ENCODE data around the gene RBM38.

The RBM38 gene

DNA sequence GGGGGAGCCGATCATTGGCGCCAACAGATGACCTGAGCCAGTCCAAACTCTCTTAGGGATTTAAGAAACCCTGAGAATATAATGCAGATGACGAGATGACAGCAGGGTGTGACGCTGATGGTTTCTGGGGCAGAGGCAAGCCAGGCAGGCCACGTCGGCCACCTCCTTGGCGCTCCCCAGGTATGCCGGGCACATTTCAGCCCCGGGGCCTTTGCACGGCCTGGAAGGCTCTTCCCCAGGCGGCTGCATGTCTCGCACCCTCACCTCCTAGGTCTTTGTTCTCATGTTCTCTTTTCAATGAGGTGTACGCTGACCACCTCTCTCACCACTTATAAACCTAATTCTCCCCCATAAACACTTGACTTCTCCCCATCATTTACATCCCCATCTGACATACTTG, 64.9 kb downstream of the RBM38 start:
- Histone ChIP-seq H3K4me1 (ENCODE audit: insufficient read depth, low read length, poor library complexity, severe bottlenecking) (peaks cover 40% of the 10 kb centered on the region), H3K9ac (ENCODE audit: low read depth, low read length, poor library complexity, severe bottlenecking) (no peak overlapping the region), H3K27me3 (ENCODE audit: insufficient read depth, low read length, poor library complexity, severe bottlenecking) (no peaks in the 10 kb centered on the region), H3K9me2 (replicated peaks; ENCODE audit: low read depth, low read length) (no peaks in the 10 kb centered on the region), H3F3A (ENCODE audit: low read depth) (peaks cover 7% of the 10 kb centered on the region; the same call in 1 of the 2 replicates), H3K79me2 (ENCODE audit: insufficient read depth, low read length) (no peaks in the 10 kb centered on the region), H3K9me3 (ENCODE audit: insufficient read depth, low read depth, low read length) (no peaks in the 10 kb centered on the region), H3K4me2 (ENCODE audit: low read depth, low read length, poor library complexity, severe bottlenecking) (no peak overlapping the region), H3K4me3 (ENCODE audit: low read length, poor library complexity, severe bottlenecking) (no peak overlapping the region), H4K20me1 (ENCODE audit: insufficient read depth, low read length, poor library complexity, severe bottlenecking) (no peaks in the 10 kb centered on the region), H3K36me3 (ENCODE audit: insufficient read depth, low read length) (no peaks in the 10 kb centered on the region), H2AFZ (ENCODE audit: low read length) (no peak overlapping the region)
- TF ChIP-seq EZH2phosphoT487 (IDR thresholded peaks at IDR 0.05; ENCODE audit: borderline replicate concordance) = no peak
- TF ChIP-seq, protein P1, sequence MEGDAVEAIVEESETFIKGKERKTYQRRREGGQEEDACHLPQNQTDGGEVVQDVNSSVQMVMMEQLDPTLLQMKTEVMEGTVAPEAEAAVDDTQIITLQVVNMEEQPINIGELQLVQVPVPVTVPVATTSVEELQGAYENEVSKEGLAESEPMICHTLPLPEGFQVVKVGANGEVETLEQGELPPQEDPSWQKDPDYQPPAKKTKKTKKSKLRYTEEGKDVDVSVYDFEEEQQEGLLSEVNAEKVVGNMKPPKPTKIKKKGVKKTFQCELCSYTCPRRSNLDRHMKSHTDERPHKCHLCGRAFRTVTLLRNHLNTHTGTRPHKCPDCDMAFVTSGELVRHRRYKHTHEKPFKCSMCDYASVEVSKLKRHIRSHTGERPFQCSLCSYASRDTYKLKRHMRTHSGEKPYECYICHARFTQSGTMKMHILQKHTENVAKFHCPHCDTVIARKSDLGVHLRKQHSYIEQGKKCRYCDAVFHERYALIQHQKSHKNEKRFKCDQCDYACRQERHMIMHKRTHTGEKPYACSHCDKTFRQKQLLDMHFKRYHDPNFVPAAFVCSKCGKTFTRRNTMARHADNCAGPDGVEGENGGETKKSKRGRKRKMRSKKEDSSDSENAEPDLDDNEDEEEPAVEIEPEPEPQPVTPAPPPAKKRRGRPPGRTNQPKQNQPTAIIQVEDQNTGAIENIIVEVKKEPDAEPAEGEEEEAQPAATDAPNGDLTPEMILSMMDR (conservative IDR thresholded peaks at IDR 0.05; ENCODE audit: low read length) = no peak

DNA sequence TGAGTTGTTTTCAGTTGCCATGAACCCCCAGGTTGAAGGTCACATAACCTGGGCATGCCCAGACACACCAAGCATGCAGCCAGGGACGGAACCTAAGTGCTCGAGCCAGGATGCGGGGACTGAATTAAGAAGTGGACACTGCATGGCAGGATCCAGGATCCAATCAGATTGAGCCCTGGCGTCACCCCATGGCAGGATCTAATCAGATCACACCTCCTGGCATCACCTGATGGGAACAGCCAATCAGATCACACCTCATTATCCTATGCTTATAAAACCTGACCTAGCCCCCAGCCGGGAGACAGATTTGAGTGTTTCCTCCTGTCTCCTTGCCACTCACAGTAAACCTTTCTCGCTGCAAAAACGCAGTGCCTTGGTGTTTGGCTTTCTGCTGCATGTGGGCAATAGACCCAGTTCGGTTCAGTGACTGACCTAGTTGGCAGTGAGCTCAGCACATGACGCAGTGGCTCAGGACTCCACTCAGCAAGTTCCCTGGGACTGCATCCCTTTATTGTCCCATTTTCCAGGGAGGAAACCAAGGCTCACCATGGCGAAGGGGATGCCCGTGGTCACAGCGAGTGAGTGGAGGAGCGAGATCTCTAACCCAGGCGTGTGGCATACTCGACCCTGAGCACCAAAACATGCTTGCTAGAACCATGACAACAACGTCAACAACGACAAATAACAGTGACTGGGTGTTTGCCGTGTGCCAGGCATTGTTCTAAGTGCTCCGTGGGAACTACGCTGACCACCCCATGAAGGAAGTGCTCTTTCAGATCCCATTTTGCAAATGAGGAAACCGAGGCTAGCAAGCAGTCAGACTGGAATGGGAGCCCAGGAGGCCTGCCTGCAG, 66.3 kb downstream of the RBM38 start:
- Histone ChIP-seq H3K27me3 (ENCODE audit: insufficient read depth, low read length, poor library complexity, severe bottlenecking) (no peaks in the 10 kb centered on the region), H3K79me2 (ENCODE audit: insufficient read depth, low read length) (no peaks in the 10 kb centered on the region), H3K4me1 (ENCODE audit: insufficient read depth, low read length, poor library complexity, severe bottlenecking) (peaks cover 26% of the 10 kb centered on the region), H3K9me3 (ENCODE audit: insufficient read depth, low read depth, low read length) (no peaks in the 10 kb centered on the region), H3K4me3 (ENCODE audit: low read length, poor library complexity, severe bottlenecking) (no peak overlapping the region), H3F3A (ENCODE audit: low read depth) (peaks cover 6% of the 10 kb centered on the region; the same call in 1 of the 2 replicates), H2AFZ (ENCODE audit: low read length) (no peak overlapping the region), H3K36me3 (ENCODE audit: insufficient read depth, low read length) (no peaks in the 10 kb centered on the region), H3K9ac (ENCODE audit: low read depth, low read length, poor library complexity, severe bottlenecking) (no peak overlapping the region), H3K9me2 (replicated peaks; ENCODE audit: low read depth, low read length) (no peaks in the 10 kb centered on the region), H3K4me2 (ENCODE audit: low read depth, low read length, poor library complexity, severe bottlenecking) (no peak overlapping the region), H4K20me1 (ENCODE audit: insufficient read depth, low read length, poor library complexity, severe bottlenecking) (no peaks in the 10 kb centered on the region)
- TF ChIP-seq, protein P1 (conservative IDR thresholded peaks at IDR 0.05; ENCODE audit: low read length) = no peak
- TF ChIP-seq EZH2phosphoT487 (IDR thresholded peaks at IDR 0.05; ENCODE audit: borderline replicate concordance) = no peak

DNA sequence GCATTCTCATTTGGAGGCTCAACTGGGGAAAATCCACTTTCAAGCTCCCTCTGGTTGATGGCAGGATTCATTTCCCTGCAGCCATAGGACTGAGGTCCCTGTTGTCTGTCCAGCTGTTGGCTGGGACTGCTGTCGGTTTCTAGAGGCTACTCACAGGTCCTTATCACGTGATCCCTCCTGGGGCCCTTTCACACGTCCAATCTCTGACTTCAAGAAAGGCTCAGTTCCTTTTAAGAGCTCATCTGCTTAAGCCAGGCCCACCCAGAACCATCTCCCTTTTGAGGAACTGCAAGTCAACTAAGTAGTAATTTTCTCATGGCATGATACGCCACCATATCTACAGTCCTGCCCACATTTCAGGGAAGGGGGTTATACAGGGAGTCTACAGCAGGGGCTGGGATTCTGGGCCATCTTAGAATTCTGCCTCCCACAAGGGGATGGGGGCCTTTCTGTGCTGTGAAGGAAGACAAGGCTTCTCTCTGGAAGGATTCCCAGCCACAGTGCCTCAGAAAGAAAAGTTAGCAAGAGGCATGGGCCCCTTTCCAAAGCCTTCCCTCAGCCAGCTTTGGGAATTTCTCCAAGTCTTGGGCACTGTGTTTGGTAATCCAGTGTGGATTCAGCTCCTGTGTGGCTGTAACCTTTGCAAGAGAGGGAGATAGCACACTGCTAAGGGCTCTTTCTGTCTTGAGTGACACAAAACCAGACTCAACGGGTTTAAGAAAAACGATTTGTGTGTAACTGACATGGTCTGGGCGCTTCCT, 67.4 kb downstream of the RBM38 start:
- no peak overlapping the region for H3K9ac ChIP-seq (ENCODE audit: low read depth, low read length, poor library complexity, severe bottlenecking)
- H3F3A ChIP-seq (ENCODE audit: low read depth) = no peaks in the 10 kb centered on the region
- no peaks in the 10 kb centered on the region for H3K79me2 ChIP-seq (ENCODE audit: insufficient read depth, low read length)
- H3K4me1 ChIP-seq (ENCODE audit: insufficient read depth, low read length, poor library complexity, severe bottlenecking) = peaks cover 25% of the 10 kb centered on the region
- no peaks in the 10 kb centered on the region for H4K20me1 ChIP-seq (ENCODE audit: insufficient read depth, low read length, poor library complexity, severe bottlenecking)
- no peaks in the 10 kb centered on the region for H3K9me2 ChIP-seq (replicated peaks; ENCODE audit: low read depth, low read length)
- H3K4me3 ChIP-seq (ENCODE audit: low read length, poor library complexity, severe bottlenecking) = no peak overlapping the region
- no peak for TF ChIP-seq EZH2phosphoT487 (IDR thresholded peaks at IDR 0.05; ENCODE audit: borderline replicate concordance)
- TF ChIP-seq, protein P1 (conservative IDR thresholded peaks at IDR 0.05; ENCODE audit: low read length) = no peak
- no peaks in the 10 kb centered on the region for H3K36me3 ChIP-seq (ENCODE audit: insufficient read depth, low read length)
- H3K27me3 ChIP-seq (ENCODE audit: insufficient read depth, low read length, poor library complexity, severe bottlenecking) = no peaks in the 10 kb centered on the region
- H3K9me3 ChIP-seq (ENCODE audit: insufficient read depth, low read depth, low read length) = no peaks in the 10 kb centered on the region
- H2AFZ ChIP-seq (ENCODE audit: low read length) = no peak overlapping the region
- H3K4me2 ChIP-seq (ENCODE audit: low read depth, low read length, poor library complexity, severe bottlenecking) = no peak overlapping the region
